Osteoblast (primary cell): Measurements from ENCODE around the gene TCOF1. TPM values are rescaled to one million over a fixed set of nuclear protein-coding genes. Genes with fewer than 3 reads are reported as not detected.

Experiments used
- DNase-seq: peaks from one replicate; pipeline ENCODE4 v3.0.0; 2011; ENCODE audit warnings: low spot score, mixed read lengths; ENCODE audit not compliant: insufficient read length; ENCODE audit errors: missing footprints
- H2AFZ ChIP-seq: 2 replicates; pipeline ENCODE4 v1.6.0; 2011; ENCODE audit warnings: mild to moderate bottlenecking, low read length
- H3K27ac ChIP-seq: 2 replicates; pipeline ENCODE4 v1.5.1; 2011; ENCODE audit warnings: mild to moderate bottlenecking, low read depth, low read length, moderate library complexity
- H3K27me3 ChIP-seq: 2 replicates; pipeline ENCODE4 v1.6.0; 2012; ENCODE audit warnings: mild to moderate bottlenecking, control low read depth, inconsistent platforms, low read length, moderate library complexity; ENCODE audit not compliant: insufficient read depth
- H3K36me3 ChIP-seq: 2 replicates; pipeline ENCODE4 v1.5.1; 2011; ENCODE audit warnings: mild to moderate bottlenecking, low read length, control low read depth, moderate library complexity; ENCODE audit not compliant: insufficient read depth
- H3K4me1 ChIP-seq: 2 replicates; pipeline ENCODE4 v1.5.1; 2011; ENCODE audit warnings: mild to moderate bottlenecking, low read length, control low read depth, moderate library complexity; ENCODE audit not compliant: insufficient read depth
- H3K4me2 ChIP-seq: 2 replicates; pipeline ENCODE4 v1.6.0; 2011; ENCODE audit warnings: mild to moderate bottlenecking, low read length; ENCODE audit not compliant: insufficient read depth
- H3K4me3 ChIP-seq: fragments of 200-600 bp; sonication (generic); 3 replicates; pipeline ENCODE4 v1.5.1; 2012; ENCODE audit warnings: mild to moderate bottlenecking, low read length, inconsistent platforms; ENCODE audit not compliant: insufficient read depth
- H3K79me2 ChIP-seq: 2 replicates; pipeline ENCODE4 v1.6.0; 2012; ENCODE audit warnings: mild to moderate bottlenecking, low read length, control low read depth, inconsistent platforms; ENCODE audit not compliant: insufficient read depth
- H3K9me3 ChIP-seq: 2 replicates; pipeline ENCODE4 v1.5.1; 2011; ENCODE audit warnings: low read depth, low read length, control low read depth
- H4K20me1 ChIP-seq: 2 replicates; pipeline ENCODE4 v1.6.0; 2012; ENCODE audit warnings: mild to moderate bottlenecking, low read length, control low read depth; ENCODE audit not compliant: insufficient read depth
- CTCF ChIP-seq: IDR thresholded peaks from 2 replicates; pipeline ENCODE4 v1.5.1; 2011; ENCODE audit warnings: mild to moderate bottlenecking, low read depth, low read length, moderate library complexity; ENCODE audit errors: extremely low read depth
- total RNA-seq: library from RNA; depleted of rRNA; stranded (reverse); fragments of >200 nt; gene quantifications from 2 replicates; pipeline ENCODE4 v1.2.3, GENCODE V29; 2012

The TCOF1 gene
- total RNA-seq, 1 donor, result 12.3 TPM

- peak; percentile 49 for DNase-seq
- Histone ChIP-seq H4K20me1 (no peaks in the 10 kb centered on the region), H2AFZ (no peak overlapping the region), H3K36me3 (peaks cover 29% of the 10 kb centered on the region), H3K79me2 (no peaks in the 10 kb centered on the region), H3K4me2 (no peak overlapping the region), H3K4me1 (no peaks in the 10 kb centered on the region), H3K27ac (no peak overlapping the region), H3K27me3 (no peaks in the 10 kb centered on the region), H3K9me3 (no peaks in the 10 kb centered on the region), H3K4me3 (no peak overlapping the region)
- no peak for TF ChIP-seq CTCF
Measured at GRCh38 chr5:150401376-150402228, 44.1 kb downstream of the TCOF1 start.

DNA sequence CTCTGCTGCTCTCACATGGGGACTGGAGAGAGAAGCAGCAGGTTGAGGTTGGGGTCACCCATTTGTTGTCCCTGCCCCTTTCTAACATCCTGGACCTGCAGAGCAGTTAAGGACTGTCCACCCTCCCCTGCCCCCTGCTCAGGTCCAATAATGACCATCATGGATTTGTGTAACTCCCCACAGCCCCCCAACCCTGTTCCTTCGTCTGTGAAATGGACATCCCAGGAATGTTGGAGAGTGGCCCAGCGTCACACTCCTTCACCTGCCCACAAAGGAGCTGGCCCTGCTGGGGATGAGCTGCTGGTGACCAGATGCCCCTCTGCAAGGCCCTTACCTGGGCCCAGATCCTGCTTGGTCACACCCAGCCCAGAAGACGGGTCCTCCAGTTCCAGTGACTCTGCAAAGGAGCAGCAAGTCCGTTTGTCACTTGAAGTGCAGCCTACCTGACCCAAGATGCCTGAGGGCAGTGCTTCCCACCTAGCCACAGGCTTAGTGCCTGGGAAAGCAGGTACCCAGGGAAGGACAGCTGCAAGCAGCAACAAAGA is 44.8 kb downstream of the TCOF1 start:
- no peaks in the 10 kb centered on the region for H4K20me1 ChIP-seq
- no peaks in the 10 kb centered on the region for H3K9me3 ChIP-seq
- no peaks in the 10 kb centered on the region for H3K4me1 ChIP-seq
- H3K27me3 ChIP-seq, result no peaks in the 10 kb centered on the region
- no peaks in the 10 kb centered on the region for H3K79me2 ChIP-seq
- H3K4me2 ChIP-seq, result no peak overlapping the region
- no peak for TF ChIP-seq CTCF
- peaks cover 27% of the 10 kb centered on the region for H3K36me3 ChIP-seq
- no peak overlapping the region for H2AFZ ChIP-seq
- H3K4me3 ChIP-seq, result no peak overlapping the region
- DNase-seq, result peak; percentile 36
- H3K27ac ChIP-seq, result no peak overlapping the region

DNA sequence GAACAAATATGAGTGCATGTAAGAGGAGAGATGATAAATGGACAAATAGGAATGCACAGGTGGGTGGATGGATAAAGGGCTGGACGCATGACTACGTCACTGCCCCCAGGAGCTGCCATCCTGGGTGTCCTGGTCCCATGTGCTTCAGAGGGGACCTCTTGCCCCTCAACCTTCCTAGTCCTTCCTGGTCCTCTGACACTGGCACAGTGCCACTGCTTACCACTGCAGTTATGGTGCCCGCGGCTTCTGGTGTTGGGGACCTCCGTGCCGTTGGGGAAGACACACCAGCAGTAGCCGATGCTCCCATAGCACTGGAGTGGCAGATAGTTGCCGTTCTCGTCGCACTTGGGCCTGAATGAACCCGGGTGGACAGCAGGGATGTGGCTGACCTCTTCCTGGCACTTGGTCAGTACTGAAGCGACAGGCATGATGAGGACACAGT is 45.4 kb downstream of the TCOF1 start:
- no peak for TF ChIP-seq CTCF
- Histone ChIP-seq H3K27ac (no peak overlapping the region), H3K27me3 (no peaks in the 10 kb centered on the region)

DNA sequence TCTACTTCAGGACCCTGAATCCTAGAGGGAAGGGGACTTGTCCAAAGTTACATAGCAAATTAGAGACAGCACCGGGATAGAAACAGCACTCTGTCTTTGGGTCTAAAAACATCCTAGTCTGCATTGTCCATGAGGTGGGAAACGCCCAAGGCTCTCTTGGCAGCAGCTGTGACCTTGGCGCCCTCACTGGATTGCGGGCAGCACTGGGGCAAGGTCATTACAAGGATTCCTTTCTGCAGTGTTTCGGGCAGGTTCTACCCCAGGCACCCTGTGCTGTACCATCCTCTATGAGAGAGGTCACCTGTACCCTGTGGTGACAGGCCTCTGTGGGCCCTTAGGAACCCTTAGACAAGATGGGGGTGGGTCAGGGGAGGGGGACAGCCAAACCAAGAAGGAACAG is 46.6 kb downstream of the TCOF1 start:
- Histone ChIP-seq H3K9me3 (no peaks in the 10 kb centered on the region), H4K20me1 (no peaks in the 10 kb centered on the region), H3K79me2 (no peaks in the 10 kb centered on the region), H3K4me1 (no peaks in the 10 kb centered on the region), H3K27me3 (no peaks in the 10 kb centered on the region), H3K27ac (no peak overlapping the region), H3K4me2 (no peak overlapping the region), H2AFZ (no peak overlapping the region), H3K36me3 (peaks cover 13% of the 10 kb centered on the region), H3K4me3 (no peak overlapping the region)
- TF ChIP-seq CTCF, result no peak
- DNase-seq, result peak; percentile 45

More for the DNA sequence above, 45.4 kb downstream of the TCOF1 start:
- H4K20me1 ChIP-seq, result no peaks in the 10 kb centered on the region
- DNase-seq, result peak; percentile 74
- no peak overlapping the region for H3K4me3 ChIP-seq
- H3K36me3 ChIP-seq, result peaks cover 23% of the 10 kb centered on the region
- H2AFZ ChIP-seq, result no peak overlapping the region
- H3K9me3 ChIP-seq, result no peaks in the 10 kb centered on the region
- no peaks in the 10 kb centered on the region for H3K4me1 ChIP-seq
- H3K79me2 ChIP-seq, result no peaks in the 10 kb centered on the region
- no peak overlapping the region for H3K4me2 ChIP-seq
